Muscle of leg (tissue), 11 donors: ENCODE measurements around the gene SLC7A5. TPM values are rescaled to one million over a fixed set of nuclear protein-coding genes. Genes with fewer than 3 reads are reported as not detected.
"Not testable (repeated sequence)": the region's sequence is repeated elsewhere in the genome, so short reads cannot be mapped to it uniquely, and the experiment has no call there.

Source experiments
- DNase-seq: peaks from one replicate; pipeline ENCODE4 v3.0.0; 2013
- H3K27ac ChIP-seq: one replicate; pipeline ENCODE4 v1.5.1; 2013; ENCODE audit warnings: mild to moderate bottlenecking, low read length, control low read depth
- H3K27me3 ChIP-seq: one replicate; pipeline ENCODE4 v1.6.1; 2013; ENCODE audit warnings: low read length; ENCODE audit not compliant: control insufficient read depth, insufficient read depth
- H3K36me3 ChIP-seq: one replicate; pipeline ENCODE4 v1.6.1; 2013; ENCODE audit warnings: low read length; ENCODE audit not compliant: control insufficient read depth, insufficient read depth
- H3K4me1 ChIP-seq: one replicate; pipeline ENCODE4 v1.6.1; 2013; ENCODE audit warnings: low read length; ENCODE audit not compliant: control insufficient read depth, insufficient read depth
- H3K4me3 ChIP-seq: one replicate; pipeline ENCODE4 v1.5.1; 2013; ENCODE audit warnings: low read length, control low read depth
- H3K9me3 ChIP-seq: replicated peaks from 2 replicates; pipeline ENCODE4 v1.6.1; 2013; ENCODE audit warnings: low read depth, low read length; ENCODE audit not compliant: control insufficient read depth
- WGBS: methylation state at CpG from one replicate; pipeline ENCODE4 v1.1.5; 2013; ENCODE audit warnings: missing lambda C conversion rate; ENCODE audit not compliant: insufficient coverage; 5-methylcytosine and 5-hydroxymethylcytosine counted together
- polyA plus RNA-seq, 8 donors: library from polyadenylated mRNA; unstranded; fragments of 120-200 nt; gene quantifications; one replicate each; pipeline versions ENCODE4 v1.2.1 to v1.2.3, GENCODE V29; 2013; ENCODE audit warnings: inconsistent platforms in 1 of 8, low replicate concordance in 1 of 8; ENCODE audit not compliant: insufficient read length in 8 of 8, insufficient read depth in 1 of 8
- total RNA-seq: library from RNA; stranded (reverse); fragments of 120-200 nt; gene quantifications from one replicate; pipeline ENCODE4 v1.2.4, GENCODE V29; 2013

The SLC7A5 gene
- total and polyA plus RNA-seq, 9 donors, result 2.3 to 14.3 (median 11.0) TPM

DNA sequence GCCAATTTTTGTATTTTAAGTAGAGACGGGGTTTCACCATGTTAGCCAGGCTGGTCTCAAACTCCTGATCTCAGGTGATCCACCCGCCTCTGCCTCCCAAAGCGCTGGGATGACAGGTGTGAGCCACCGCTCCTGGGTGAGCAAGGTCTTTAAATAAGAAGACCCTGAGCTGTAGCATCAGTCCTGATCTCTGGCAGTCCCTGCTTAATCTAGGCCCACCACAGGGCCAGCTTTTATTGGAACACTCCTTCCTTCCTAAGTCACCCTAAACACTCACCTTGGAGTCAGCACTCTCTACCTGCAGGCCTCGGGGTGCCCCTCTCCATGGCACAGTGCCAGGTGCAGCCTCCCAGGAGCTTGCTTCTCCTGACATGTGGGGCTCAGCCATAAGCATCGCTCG is 36.2 kb upstream of the SLC7A5 start:
- H3K36me3 ChIP-seq, H3K27me3 ChIP-seq, H3K4me1 ChIP-seq, H3K4me3 ChIP-seq, DNase-seq, H3K9me3 ChIP-seq, H3K27ac ChIP-seq: not testable (repeated sequence)
- WGBS, result 82% methylated on average over 7 of the region's 7 CpGs

DNA sequence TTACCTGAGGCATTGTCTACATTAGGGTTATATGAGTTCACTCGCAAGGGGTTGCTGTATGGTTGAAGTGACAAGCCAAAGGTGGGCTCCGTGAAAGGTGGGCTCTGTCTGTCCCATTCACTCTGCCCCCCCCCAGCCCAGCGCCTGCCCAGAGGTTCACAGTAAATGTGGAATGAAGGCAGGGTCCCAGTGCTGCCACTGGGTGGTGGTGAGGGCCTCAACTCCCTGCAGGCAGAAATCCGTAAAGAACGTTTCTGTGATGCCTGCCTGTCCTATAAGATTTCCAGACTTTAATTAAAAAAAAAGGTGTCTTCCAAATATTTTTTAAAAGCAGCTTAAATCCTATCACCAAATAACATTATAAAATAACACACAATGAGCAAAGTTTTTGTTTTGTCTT is 35.7 kb upstream of the SLC7A5 start:
- DNase-seq, H3K4me1 ChIP-seq, H3K4me3 ChIP-seq, H3K27ac ChIP-seq, H3K27me3 ChIP-seq, H3K9me3 ChIP-seq, H3K36me3 ChIP-seq: not testable (repeated sequence)
- WGBS, result no CpG with 5 or more reads among the region's 5 CpGs

DNA sequence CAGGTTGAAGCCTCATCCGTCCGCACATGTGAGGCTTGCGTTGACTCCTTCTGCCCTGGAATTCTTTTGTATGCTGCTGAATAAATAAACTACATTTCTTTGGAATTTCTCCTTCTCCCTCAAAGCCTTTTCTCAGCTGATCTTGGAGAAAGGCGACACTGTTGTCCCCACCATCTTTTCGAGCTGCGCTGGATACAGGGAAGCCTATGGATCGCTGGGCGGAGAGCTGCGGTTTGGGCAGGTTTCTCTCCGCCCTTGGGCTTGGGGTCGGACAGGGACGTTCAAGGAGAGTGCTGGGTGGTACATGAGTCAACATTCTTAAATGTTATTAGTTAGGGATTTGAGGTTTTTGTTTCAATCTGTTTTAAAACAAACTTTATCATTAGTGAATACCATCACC is 31.2 kb upstream of the SLC7A5 start:
- 98% methylated on average over 6 of the region's 12 CpGs for WGBS
- not testable (repeated sequence) for H3K36me3 ChIP-seq, H3K4me3 ChIP-seq, H3K27me3 ChIP-seq, H3K9me3 ChIP-seq, H3K4me1 ChIP-seq, DNase-seq, H3K27ac ChIP-seq

DNA sequence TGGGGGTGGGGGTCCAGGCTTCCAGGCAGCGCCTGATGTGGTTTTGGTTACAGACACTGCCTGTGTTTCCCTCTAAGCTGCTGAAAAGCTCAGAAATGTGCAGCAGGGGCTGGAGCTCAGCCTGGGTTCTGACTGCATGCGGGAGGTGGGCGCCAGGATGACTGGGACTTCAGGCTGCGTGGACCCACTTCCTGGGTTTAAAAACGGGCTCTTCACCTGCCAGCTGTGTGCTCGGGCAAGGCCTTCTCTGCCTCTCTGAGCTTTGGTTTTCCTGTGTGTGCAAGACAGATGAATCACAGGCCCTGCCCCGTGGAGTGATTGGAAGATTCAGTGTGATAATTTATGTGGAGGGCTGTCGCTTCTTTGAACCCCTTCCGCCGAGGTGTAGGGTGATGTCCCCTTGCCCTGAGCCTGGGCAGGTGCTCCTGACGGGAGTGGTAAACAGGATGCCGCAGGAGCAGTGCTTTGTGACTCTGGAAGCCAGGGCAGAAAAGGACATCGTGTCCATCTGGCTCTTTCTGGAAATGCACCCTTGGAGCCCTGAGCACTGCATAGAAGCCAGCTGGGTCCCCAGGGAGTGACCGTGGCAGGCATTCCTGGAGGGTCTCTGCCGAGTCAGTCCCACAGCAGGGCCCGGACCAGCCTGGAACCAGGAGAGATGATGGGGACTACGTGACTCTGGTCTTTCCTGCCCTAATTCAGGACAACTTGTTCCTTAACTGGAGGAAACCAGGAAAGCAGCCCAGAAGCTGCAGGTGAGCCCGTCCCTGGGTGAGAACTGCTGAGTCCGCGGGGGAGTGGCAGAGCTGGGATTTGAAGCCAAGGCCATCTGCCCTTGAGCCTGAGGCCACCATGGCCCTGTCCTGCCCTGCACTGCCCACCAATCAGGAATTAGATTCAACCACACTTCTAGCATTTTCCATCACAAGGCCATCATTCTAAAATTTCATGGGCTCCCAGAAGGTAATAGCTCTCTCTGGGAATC is 28.5 kb upstream of the SLC7A5 start:
- 74% methylated on average over 18 of the region's 20 CpGs for WGBS
- H3K9me3 ChIP-seq, result no peaks in the 10 kb centered on the region
- H3K4me3 ChIP-seq, result no peak overlapping the region
- H3K36me3 ChIP-seq, result no peaks in the 10 kb centered on the region
- no peak overlapping the region for H3K27ac ChIP-seq
- H3K27me3 ChIP-seq, result peaks cover 5% of the 10 kb centered on the region
- DNase-seq, result no peak
- no peaks in the 10 kb centered on the region for H3K4me1 ChIP-seq

DNA sequence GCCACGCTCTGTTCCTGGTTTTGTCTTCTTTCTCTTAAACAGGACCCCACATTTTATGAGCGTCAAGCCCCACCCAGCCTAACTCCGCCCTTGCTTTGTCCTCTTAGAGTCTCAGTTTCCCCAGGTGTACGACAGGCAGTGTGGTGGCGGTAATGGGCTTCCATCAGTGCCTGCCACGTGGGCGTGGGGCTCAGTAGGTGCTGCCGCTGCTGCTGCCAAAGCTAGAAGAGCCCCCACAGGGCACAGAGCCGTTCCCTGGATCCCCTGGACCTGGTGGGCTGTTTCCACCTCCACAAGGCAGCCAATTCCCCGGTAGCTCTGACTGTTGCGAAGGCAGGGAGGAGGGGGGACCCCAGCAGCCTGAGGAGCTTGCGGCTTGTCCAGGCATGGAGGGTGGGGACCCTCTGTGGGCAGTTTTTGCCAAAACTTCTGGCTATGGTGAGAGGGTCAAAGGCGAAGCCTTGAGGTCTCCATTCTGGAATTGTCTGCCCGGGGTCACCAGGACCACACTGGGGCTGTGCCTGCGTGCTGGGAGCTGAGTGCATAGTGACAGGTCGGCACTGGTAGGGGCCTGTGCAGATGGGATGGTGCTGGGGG is 27.7 kb upstream of the SLC7A5 start:
- WGBS, result 81% methylated on average over 14 of the region's 16 CpGs
- not testable (repeated sequence) for H3K27me3 ChIP-seq, H3K4me3 ChIP-seq, H3K9me3 ChIP-seq, H3K4me1 ChIP-seq, H3K27ac ChIP-seq, H3K36me3 ChIP-seq, DNase-seq

DNA sequence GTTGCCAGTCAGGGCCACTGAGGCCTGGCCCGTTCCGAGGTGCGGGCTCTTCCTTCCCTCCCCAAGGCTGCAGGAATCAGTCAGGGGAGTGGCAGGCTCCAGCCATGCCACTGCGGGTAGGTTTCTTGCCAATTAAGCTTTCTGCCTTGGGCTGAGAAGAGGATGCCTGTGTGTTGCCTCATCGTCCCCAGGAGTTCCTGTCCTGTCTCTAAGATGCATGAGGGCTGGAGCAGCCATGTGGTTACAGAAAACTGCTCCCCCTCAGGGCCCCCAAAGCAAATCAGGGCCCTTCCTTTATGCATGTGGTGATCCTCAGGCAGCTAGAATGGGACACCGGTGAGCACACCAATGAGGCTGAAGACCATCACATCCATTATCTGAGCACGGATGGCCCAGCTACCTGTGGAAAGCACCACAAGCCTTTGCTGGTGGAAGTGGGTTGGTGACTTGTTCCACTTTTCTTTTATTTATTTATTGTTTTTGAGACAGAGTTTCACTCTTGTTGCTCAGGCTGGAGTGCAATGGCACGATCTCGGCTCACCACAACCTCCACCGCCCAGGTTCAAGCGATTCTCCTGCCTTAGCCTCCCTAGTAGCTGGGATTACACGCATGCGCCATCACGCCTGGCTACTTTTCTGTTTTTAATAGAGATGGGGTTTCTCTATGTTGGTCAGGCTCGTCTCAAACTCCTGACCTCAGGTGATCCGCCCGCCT is 27.0 kb upstream of the SLC7A5 start:
- not testable (repeated sequence) for H3K27ac ChIP-seq, H3K36me3 ChIP-seq, H3K9me3 ChIP-seq, H3K27me3 ChIP-seq, DNase-seq, H3K4me1 ChIP-seq, H3K4me3 ChIP-seq
- WGBS, result 85% methylated on average over 5 of the region's 17 CpGs

DNA sequence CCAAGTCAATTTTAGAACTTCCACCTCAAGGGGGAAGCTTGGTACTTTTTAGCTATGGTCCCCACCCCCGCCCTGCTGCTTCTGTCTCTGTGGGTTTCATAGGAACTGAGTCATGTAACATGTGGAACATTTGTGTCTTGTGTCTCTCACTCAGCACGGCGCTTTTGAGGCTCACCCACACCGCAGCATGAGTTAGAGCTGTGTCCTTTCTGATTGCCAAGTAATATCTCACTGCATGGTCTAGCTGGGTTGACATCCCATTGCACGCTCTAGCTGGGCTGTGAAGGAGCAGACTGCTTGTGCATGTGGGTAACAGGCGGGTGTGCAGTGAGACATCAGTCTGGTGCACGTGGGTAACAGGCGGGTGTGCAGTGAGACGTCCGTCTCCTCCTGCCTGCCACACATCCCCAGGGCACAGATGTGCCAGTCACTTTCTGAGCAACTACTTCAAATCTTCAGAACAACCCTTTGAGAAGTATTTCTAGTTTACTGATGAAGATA is 26.4 kb upstream of the SLC7A5 start:
- Histone ChIP-seq H3K27ac (no peak overlapping the region), H3K9me3 (no peaks in the 10 kb centered on the region), H3K27me3 (peaks cover 5% of the 10 kb centered on the region), H3K36me3 (no peaks in the 10 kb centered on the region), H3K4me1 (no peaks in the 10 kb centered on the region), H3K4me3 (no peak overlapping the region)
- no peak for DNase-seq
- 67% methylated on average over 4 of the region's 10 CpGs for WGBS

DNA sequence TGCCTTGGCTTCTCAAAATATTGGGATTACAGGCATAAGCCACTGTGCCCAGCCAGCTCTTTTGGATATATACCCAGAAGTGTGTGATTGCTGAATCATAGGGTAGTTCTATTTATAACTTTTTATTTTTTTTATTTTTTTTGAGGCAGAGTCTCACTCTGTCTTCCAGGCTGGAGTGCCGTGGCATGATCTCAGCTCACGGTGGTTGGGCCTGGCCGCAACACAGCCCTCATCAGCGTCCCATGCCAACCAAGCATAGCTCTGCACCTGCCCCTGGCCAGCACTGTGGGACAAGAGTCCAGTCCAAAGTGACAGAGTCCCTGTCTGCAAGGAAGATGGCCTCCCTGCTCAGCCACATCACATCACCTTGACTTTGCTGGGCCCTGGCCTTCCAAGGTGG is 24.7 kb upstream of the SLC7A5 start:
- not testable (repeated sequence) for H3K9me3 ChIP-seq, H3K36me3 ChIP-seq, H3K4me1 ChIP-seq, H3K27me3 ChIP-seq, DNase-seq, H3K27ac ChIP-seq, H3K4me3 ChIP-seq
- 63% methylated on average over 4 of the region's 4 CpGs for WGBS

DNA sequence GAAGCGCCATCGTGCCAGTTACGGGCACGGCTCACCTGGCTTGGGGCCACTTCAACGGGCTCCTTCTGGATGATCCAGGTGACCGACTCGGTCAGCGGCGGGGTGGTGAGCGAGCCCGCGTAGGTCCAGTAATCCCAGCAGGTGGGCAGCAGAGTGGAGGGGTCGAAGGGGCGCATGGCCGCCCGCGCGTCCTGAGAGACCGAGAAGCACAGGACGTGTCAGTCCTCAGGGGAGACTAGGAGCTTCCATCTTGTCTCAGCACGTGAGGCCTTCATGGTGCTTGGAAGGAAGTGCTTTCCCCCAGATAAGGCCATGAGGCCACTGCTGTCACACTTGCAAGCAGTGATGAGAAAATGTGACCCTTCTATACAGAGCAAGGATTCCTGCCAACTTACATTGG is 22.5 kb upstream of the SLC7A5 start:
- H3K27ac ChIP-seq, result no peak overlapping the region
- 89% methylated on average over 13 of the region's 21 CpGs for WGBS

DNA sequence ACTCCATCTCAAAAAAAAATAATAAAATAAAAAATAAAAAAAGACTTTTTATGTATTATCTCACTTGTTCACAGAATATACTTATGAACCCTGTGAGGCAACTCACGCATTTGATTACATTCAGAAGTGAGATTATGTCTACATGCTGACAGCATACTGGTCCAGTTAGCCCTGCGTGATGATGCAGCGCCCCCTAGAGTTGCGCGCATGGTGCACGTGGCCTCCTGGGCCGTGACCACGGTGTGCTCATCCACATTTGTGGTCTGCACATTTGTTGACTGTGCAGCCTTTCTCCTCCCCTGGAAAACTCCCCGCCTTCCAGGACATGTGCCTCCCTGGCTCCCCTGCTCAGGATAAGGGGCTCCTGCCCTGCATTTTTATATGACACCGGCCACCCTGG is 20.5 kb upstream of the SLC7A5 start:
- not testable (repeated sequence) for H3K36me3 ChIP-seq, DNase-seq, H3K9me3 ChIP-seq, H3K4me1 ChIP-seq, H3K4me3 ChIP-seq, H3K27me3 ChIP-seq, H3K27ac ChIP-seq
- WGBS, result 92% methylated on average over 9 of the region's 10 CpGs

More for the DNA sequence above, 22.5 kb upstream of the SLC7A5 start:
- Histone ChIP-seq H3K9me3 (no peaks in the 10 kb centered on the region), H3K27me3 (no peaks in the 10 kb centered on the region), H3K4me1 (no peaks in the 10 kb centered on the region), H3K36me3 (no peaks in the 10 kb centered on the region), H3K4me3 (no peak overlapping the region)
- DNase-seq, result no peak
